Activated CD8-positive, alpha-beta T cell treated with anti-CD3 and anti-CD28 coated beads, Interleukin-2, amount 10 ng/mL, durations not matched to agents 7 days and 5 days (primary cell): ENCODE results near the gene GRHPR. TPM values are rescaled to one million over a fixed set of nuclear protein-coding genes. Genes with fewer than 3 reads are reported as not detected.
"Not testable (repeated sequence)": the region's sequence is repeated elsewhere in the genome, so short reads cannot be mapped to it uniquely, and the experiment has no call there.

Experiments
- ATAC-seq: fragments of 150-1000 bp; cut with Tn5 transposase; one replicate; pipeline ENCODE4 v1.10.0; 2021; ENCODE audit warnings: moderate library complexity
- CTCF ChIA-PET: fragments of 350-600 bp; sonication (Branson Sonifier 250); formaldehyde crosslinking; loops from one replicate; lab custom pipeline; 2021; ENCODE audit warnings: antibody characterized with exemption; lab: Charles Lee
- POLR2A ChIA-PET: fragments of 350-600 bp; sonication (Branson Sonifier 250); formaldehyde crosslinking; loops from one replicate; lab custom pipeline; 2021; ENCODE audit warnings: antibody characterized with exemption; lab: Charles Lee
- DNase-seq: peaks from one replicate; pipeline ENCODE4 v3.0.0-alpha.2; 2020
- H3K27ac Mint-ChIP-seq: one replicate; pipeline ENCODE4 v1.8.0; 2021; ENCODE audit warnings: mild to moderate bottlenecking, mixed read lengths
- H3K27me3 Mint-ChIP-seq: one replicate; pipeline ENCODE4 v1.8.0; 2021; ENCODE audit warnings: low read depth, mixed read lengths
- H3K36me3 Mint-ChIP-seq: one replicate; pipeline ENCODE4 v1.8.0; 2021; ENCODE audit warnings: low read depth, mixed read lengths
- H3K4me1 Mint-ChIP-seq: one replicate; pipeline ENCODE4 v1.8.0; 2021; ENCODE audit warnings: low read depth, mixed read lengths
- H3K4me3 Mint-ChIP-seq: one replicate; pipeline ENCODE4 v1.8.0; 2021; ENCODE audit warnings: mild to moderate bottlenecking, mixed read lengths
- H3K9me3 Mint-ChIP-seq: one replicate; pipeline ENCODE4 v1.8.0; 2022; ENCODE audit warnings: mixed read lengths; ENCODE audit not compliant: insufficient read depth
- total RNA-seq, 2 experiments: library from RNA; stranded (reverse); gene quantifications; one replicate each; pipeline ENCODE4 v1.2.3, GENCODE V29; 2021

Gene GRHPR
- total RNA-seq, 2 experiments from 2014 or later, result 57.8 to 62.3 TPM

GRCh38 chr9:37476930-37477329, 54.4 kb downstream of the GRHPR start:
- no peak overlapping the region for H3K4me3 Mint-ChIP-seq
- ChIA-PET POLR2A (no interaction called here), CTCF (no interaction called here)
- DNase-seq, result no peak
- peaks cover 33% of the 10 kb centered on the region for H3K27me3 Mint-ChIP-seq
- H3K36me3 Mint-ChIP-seq, result peaks cover 3% of the 10 kb centered on the region
- ATAC-seq, result no peak
- peaks cover 10% of the 10 kb centered on the region for H3K9me3 Mint-ChIP-seq
- peaks cover 6% of the 10 kb centered on the region for H3K4me1 Mint-ChIP-seq
- no peak overlapping the region for H3K27ac Mint-ChIP-seq

GRCh38 chr9:37477443-37477842, 54.9 kb downstream of the GRHPR start:
- H3K4me1 Mint-ChIP-seq, H3K36me3 Mint-ChIP-seq, DNase-seq, H3K4me3 Mint-ChIP-seq, CTCF ChIA-PET, H3K27ac Mint-ChIP-seq, H3K9me3 Mint-ChIP-seq, ATAC-seq, POLR2A ChIA-PET: not testable (repeated sequence)
- peaks cover 34% of the 10 kb centered on the region for H3K27me3 Mint-ChIP-seq

GRCh38 chr9:37477987-37478619, 55.6 kb downstream of the GRHPR start:
- CTCF ChIA-PET, H3K27ac Mint-ChIP-seq, DNase-seq, H3K36me3 Mint-ChIP-seq, H3K4me1 Mint-ChIP-seq, H3K4me3 Mint-ChIP-seq, H3K9me3 Mint-ChIP-seq, ATAC-seq: not testable (repeated sequence)
- POLR2A ChIA-PET, result interaction anchor here (1.7 kb wide), 1 partner anchor 12 kb away, joined by 3 read pairs; no protein-coding TSS in a partner anchor
- H3K27me3 Mint-ChIP-seq, result peaks cover 34% of the 10 kb centered on the region

GRCh38 chr9:37480759-37481158, 58.3 kb downstream of the GRHPR start:
- ATAC-seq (no peak), DNase-seq (no peak)
- Mint-ChIP-seq H3K36me3 (no peaks in the 10 kb centered on the region), H3K4me1 (peaks cover 10% of the 10 kb centered on the region), H3K27ac (no peak overlapping the region), H3K4me3 (no peak overlapping the region), H3K27me3 (peaks cover 34% of the 10 kb centered on the region), H3K9me3 (no peaks in the 10 kb centered on the region)
- ChIA-PET CTCF (interaction anchor here (1.4 to 1.6 kb wide), 2 partner anchors 10 to 267 kb away, joined by 4 to 5 read pairs; no protein-coding TSS in a partner anchor), POLR2A (interaction anchor here (0.7 to 1.0 kb wide), 2 partner anchors 8 to 159 kb away, joined by 3 to 4 read pairs; no protein-coding TSS in a partner anchor)

GRCh38 chr9:37485389-37486255, 63.1 kb downstream of the GRHPR start, which contains the start of gene POLR1E:
POLR1E (plus strand) TSS chr9:37485948; CDS start chr9:37486048, 100 bp downstream.
- Mint-ChIP-seq H3K4me3 (peak within 1 kb of the TSS; percentile 93), H3K9me3 (no peaks in the 10 kb centered on the region), H3K27ac (peak within 1 kb of the TSS; percentile 96), H3K27me3 (peaks cover 7% of the 10 kb centered on the region), H3K4me1 (peaks cover 41% of the 10 kb centered on the region), H3K36me3 (peaks cover 32% of the 10 kb centered on the region)
- CTCF ChIA-PET, result interaction anchor here (1.8 kb wide), 1 partner anchor 107 kb away, joined by 9 read pairs; the partner anchor contains the start of gene TOMM5
- POLR2A ChIA-PET, result interaction anchor here (0.9 to 2.5 kb wide), 11 partner anchors 10 to 365 kb away, joined by 3 to 31 read pairs (median 4); partner anchors contain the start of genes DCAF10, TOMM5, ZBTB5 and ZCCHC7
- DNase-seq (peak; percentile 97), ATAC-seq (peak; percentile 97)

- POLR2A ChIA-PET, result interaction anchor here (0.9 to 2.5 kb wide), 12 partner anchors 10 to 366 kb away, joined by 3 to 31 read pairs (median 4); partner anchors contain the start of genes DCAF10, EXOSC3, TOMM5 and ZBTB5
- Mint-ChIP-seq H3K27me3 (peaks cover 7% of the 10 kb centered on the region), H3K9me3 (no peaks in the 10 kb centered on the region), H3K4me1 (peaks cover 44% of the 10 kb centered on the region), H3K4me3 (peak overlapping the region; percentile 93), H3K36me3 (peaks cover 37% of the 10 kb centered on the region), H3K27ac (peak overlapping the region; percentile 96)
- DNase-seq (no peak), ATAC-seq (peak; percentile 0)
- CTCF ChIA-PET, result interaction anchor here (1.8 kb wide), 1 partner anchor 106 kb away, joined by 9 read pairs; the partner anchor contains the start of gene TOMM5
These were observed 63.7 kb downstream of the GRHPR start for GRCh38 chr9:37486256-37486615.

Other genes with a start within 250 kb of the GRHPR start
- 1 to 10 TPM; 9.2 to 9.4 TPM for gene ZBTB5, start 42.8 kb downstream of the GRHPR start, total RNA-seq
- gene POLR1E, start 63.3 kb downstream of the GRHPR start, total RNA-seq, result 10 to 100 TPM; 38.2 to 39.0 TPM
- gene FBXO10, start 153.7 kb downstream of the GRHPR start, total RNA-seq, result 1 to 10 TPM; 2.0 to 2.3 TPM
- 100 to 1,000 TPM; 110 to 112 TPM for gene TOMM5, start 169.9 kb downstream of the GRHPR start, total RNA-seq
- gene FRMPD1, start 228.3 kb downstream of the GRHPR start, total RNA-seq, result not detected